Ishikawa (cell line): ENCODE measurements around the gene DNLZ.

Source experiments
- CEBPB ChIP-seq: IDR thresholded peaks from 2 replicates; pipeline ENCODE4 v1.6.1; 2012
- CREB1 ChIP-seq: IDR thresholded peaks from 2 replicates; pipeline ENCODE4 v1.6.1; 2012; ENCODE audit warnings: low read depth
- EGR1 ChIP-seq: IDR thresholded peaks from 2 replicates; pipeline ENCODE4 v1.6.1; 2012
- EP300 ChIP-seq: IDR thresholded peaks from 2 replicates; pipeline ENCODE4 v1.6.1; 2012; ENCODE audit warnings: borderline replicate concordance
- FOXM1 ChIP-seq: IDR thresholded peaks from 2 replicates; pipeline ENCODE4 v1.6.1; 2012; ENCODE audit warnings: low read depth, borderline replicate concordance
- MAX ChIP-seq: IDR thresholded peaks from 2 replicates; pipeline ENCODE4 v1.6.1; 2012
- NFIC ChIP-seq: IDR thresholded peaks from 2 replicates; pipeline ENCODE4 v1.6.1; 2012
- REST ChIP-seq: IDR thresholded peaks from 2 replicates; pipeline ENCODE4 v1.6.1; 2012; ENCODE audit warnings: low read depth, mild to moderate bottlenecking
- TAF1 ChIP-seq: IDR thresholded peaks from 2 replicates; pipeline ENCODE4 v1.6.1; 2012; ENCODE audit warnings: low read depth, mild to moderate bottlenecking
- TCF12 ChIP-seq: IDR thresholded peaks from 2 replicates; pipeline ENCODE4 v1.6.1; 2012; ENCODE audit warnings: low read depth
- TEAD4 ChIP-seq: IDR thresholded peaks from 2 replicates; pipeline ENCODE4 v1.6.1; 2012
- USF1 ChIP-seq: IDR thresholded peaks from 2 replicates; pipeline ENCODE4 v1.6.1; 2012
- YY1 ChIP-seq: IDR thresholded peaks from 2 replicates; pipeline ENCODE4 v1.6.1; 2012; ENCODE audit warnings: low read depth
- ZBTB7A ChIP-seq: IDR thresholded peaks from 2 replicates; pipeline ENCODE4 v1.6.1; 2012; ENCODE audit warnings: low read depth

The DNLZ gene

GRCh38 chr9:136336156-136336870 lies 27.2 kb downstream of the DNLZ start:
- TF ChIP-seq USF1 (no peak), NFIC (no peak), TEAD4 (no peak), EGR1 (no peak), REST (no peak), EP300 (no peak), MAX (no peak), FOXM1 (no peak), CREB1 (no peak), YY1 (no peak), TCF12 (no peak), ZBTB7A (no peak), CEBPB (no peak), TAF1 (no peak)

GRCh38 chr9:136335296-136336155 lies 28.0 kb downstream of the DNLZ start:
- no peak for TF ChIP-seq REST
- TF ChIP-seq TAF1 = no peak

- TF ChIP-seq ZBTB7A (no peak), YY1 (no peak), NFIC (no peak), EP300 (no peak), REST (no peak), USF1 (no peak), CREB1 (no peak), TAF1 (no peak), FOXM1 (no peak), EGR1 (no peak), MAX (no peak)
Observed at GRCh38 chr9:136334541-136334940, 29.0 kb downstream of the DNLZ start.

- TF ChIP-seq USF1 (no peak), MAX (no peak), NFIC (no peak), YY1 (no peak), TEAD4 (no peak), ZBTB7A (no peak), REST (no peak), EGR1 (no peak)
Observed at GRCh38 chr9:136333486-136333885, 30.1 kb downstream of the DNLZ start.
